WERI-Rb-1 (cell line): Measurements from ENCODE around the gene DCUN1D3.

ENCODE experiments used
- DNase-seq: peaks from one replicate; pipeline ENCODE4 v3.0.0-alpha.2; 2020
- H3K27ac ChIP-seq: fragments of 250-450 bp; sonication (Bioruptor Pico); 2 replicates; pipeline ENCODE4 v1.5.1; 2020; ENCODE audit warnings: mild to moderate bottlenecking, moderate library complexity
- H3K27me3 ChIP-seq: fragments of 250-450 bp; sonication (Bioruptor Pico); 2 replicates; pipeline ENCODE4 v1.5.1; 2021; ENCODE audit warnings: mild to moderate bottlenecking, low read depth, moderate library complexity; ENCODE audit not compliant: insufficient read depth, severe bottlenecking
- H3K36me3 ChIP-seq: fragments of 250-450 bp; sonication (Bioruptor Pico); 2 replicates; pipeline ENCODE4 v1.5.1; 2020; ENCODE audit warnings: mild to moderate bottlenecking, moderate library complexity
- H3K4me3 ChIP-seq: 2 replicates; pipeline ENCODE4 v1.5.1; 2011; ENCODE audit warnings: low read depth, mild to moderate bottlenecking, control low read depth, low read length
- H3K9me3 ChIP-seq: fragments of 250-450 bp; sonication (Bioruptor Pico); 2 replicates; pipeline ENCODE4 v1.5.1; 2021; ENCODE audit warnings: mild to moderate bottlenecking, moderate library complexity; ENCODE audit not compliant: severe bottlenecking
- TF ChIP-seq, protein P1 (sequence below): IDR thresholded peaks from 2 replicates; pipeline ENCODE4 v1.5.1; 2011; ENCODE audit warnings: low read depth, mild to moderate bottlenecking, control low read depth, inconsistent platforms, low read length

Gene DCUN1D3

GRCh38 chr16:20830372-20830771, 69.8 kb downstream of the DCUN1D3 start:
- Histone ChIP-seq H3K27me3 (no peaks in the 10 kb centered on the region), H3K36me3 (peaks cover 58% of the 10 kb centered on the region), H3K27ac (no peak overlapping the region), H3K9me3 (no peaks in the 10 kb centered on the region), H3K4me3 (no peak overlapping the region)
- TF ChIP-seq, protein P1, sequence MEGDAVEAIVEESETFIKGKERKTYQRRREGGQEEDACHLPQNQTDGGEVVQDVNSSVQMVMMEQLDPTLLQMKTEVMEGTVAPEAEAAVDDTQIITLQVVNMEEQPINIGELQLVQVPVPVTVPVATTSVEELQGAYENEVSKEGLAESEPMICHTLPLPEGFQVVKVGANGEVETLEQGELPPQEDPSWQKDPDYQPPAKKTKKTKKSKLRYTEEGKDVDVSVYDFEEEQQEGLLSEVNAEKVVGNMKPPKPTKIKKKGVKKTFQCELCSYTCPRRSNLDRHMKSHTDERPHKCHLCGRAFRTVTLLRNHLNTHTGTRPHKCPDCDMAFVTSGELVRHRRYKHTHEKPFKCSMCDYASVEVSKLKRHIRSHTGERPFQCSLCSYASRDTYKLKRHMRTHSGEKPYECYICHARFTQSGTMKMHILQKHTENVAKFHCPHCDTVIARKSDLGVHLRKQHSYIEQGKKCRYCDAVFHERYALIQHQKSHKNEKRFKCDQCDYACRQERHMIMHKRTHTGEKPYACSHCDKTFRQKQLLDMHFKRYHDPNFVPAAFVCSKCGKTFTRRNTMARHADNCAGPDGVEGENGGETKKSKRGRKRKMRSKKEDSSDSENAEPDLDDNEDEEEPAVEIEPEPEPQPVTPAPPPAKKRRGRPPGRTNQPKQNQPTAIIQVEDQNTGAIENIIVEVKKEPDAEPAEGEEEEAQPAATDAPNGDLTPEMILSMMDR: no peak
- no peak for DNase-seq

DNA sequence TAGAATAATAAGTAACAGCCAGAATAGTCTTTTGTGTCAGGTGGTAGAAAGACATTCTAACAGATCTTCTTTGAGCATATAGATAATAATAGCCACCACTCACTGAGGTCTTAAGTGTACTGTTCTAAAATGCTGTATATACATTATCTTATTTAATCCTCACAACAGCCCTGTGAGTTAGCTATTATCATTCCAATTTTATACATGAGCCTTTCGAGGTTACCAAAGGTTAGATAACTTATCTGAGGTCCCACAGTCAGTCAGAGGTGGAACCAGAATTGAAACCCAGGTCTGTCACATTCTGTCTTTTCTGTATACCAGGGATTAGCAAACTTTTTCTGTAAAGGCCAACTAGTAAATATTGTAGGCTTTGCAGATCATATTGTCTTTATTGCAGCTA, 70.6 kb downstream of the DCUN1D3 start:
- Histone ChIP-seq H3K9me3 (no peaks in the 10 kb centered on the region), H3K4me3 (no peak overlapping the region), H3K36me3 (peaks cover 51% of the 10 kb centered on the region), H3K27ac (no peak overlapping the region), H3K27me3 (no peaks in the 10 kb centered on the region)
- TF ChIP-seq, protein P1: no peak
- DNase-seq: no peak

DNA sequence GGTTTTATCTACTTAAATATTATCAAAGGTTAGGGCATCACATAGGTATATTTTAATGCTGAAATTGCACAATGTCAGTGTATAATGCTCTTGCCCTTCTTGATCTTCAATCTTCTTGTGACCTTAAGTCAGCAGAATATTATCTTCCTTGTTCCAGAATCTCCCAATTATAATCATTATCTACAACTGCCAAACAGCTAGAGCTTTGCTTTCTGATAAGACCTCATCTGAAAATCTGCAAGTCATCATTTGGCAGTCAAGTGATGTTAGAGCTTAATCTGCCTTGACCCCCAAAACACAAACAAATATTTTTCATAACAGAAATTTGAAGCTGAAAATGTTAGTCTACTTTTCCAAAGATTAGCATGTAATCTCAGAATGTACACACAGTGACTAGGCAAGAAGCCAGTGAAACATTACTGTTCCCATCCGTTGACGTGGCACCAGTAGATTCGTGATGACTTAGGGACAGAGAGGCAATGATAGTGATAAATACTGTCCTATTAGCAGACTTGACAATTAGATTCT, 74.1 kb downstream of the DCUN1D3 start:
- DNase-seq: no peak
- Histone ChIP-seq H3K4me3 (no peak overlapping the region), H3K9me3 (no peaks in the 10 kb centered on the region), H3K27ac (no peak overlapping the region), H3K27me3 (no peaks in the 10 kb centered on the region), H3K36me3 (peaks cover 60% of the 10 kb centered on the region)
- TF ChIP-seq, protein P1: no peak

DNA sequence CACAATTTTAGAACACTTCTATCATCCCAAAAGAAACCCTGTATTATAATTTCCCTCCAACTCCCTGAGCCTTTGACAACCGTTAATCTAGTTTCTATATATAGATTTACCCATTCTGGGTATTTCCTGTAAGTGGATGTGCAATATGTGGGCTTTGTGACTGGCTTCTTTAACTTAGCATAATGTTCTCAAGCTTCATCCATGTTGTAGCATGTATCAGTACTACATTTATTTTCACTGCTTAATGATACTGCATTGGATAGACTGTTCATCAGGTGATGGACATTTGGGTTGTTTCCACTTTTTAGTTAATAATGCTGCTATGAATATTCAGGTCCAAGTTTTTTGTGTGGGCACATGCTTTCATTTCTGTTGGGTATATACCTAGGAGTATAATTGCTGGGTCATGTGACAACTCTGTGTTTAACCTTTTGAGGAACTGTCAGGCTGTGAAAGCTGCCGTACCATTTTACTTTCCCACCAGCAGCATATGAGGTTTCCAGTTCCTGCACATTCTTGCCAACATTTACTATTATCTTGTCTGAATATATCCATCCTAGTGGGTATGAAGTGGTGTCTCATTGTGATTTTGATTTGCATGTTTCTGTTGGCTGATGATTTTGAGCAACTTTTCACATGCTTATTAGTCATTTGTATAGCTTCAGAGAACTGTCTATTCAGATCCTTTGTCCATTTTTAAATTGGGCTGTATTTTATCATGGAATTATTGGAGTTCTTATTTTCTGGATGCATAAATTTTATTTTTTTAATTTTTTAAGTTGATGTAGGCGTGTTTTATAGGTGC, 77.4 kb downstream of the DCUN1D3 start:
- Histone ChIP-seq H3K9me3 (no peaks in the 10 kb centered on the region), H3K36me3 (peaks cover 62% of the 10 kb centered on the region), H3K27ac (no peak overlapping the region), H3K27me3 (no peaks in the 10 kb centered on the region), H3K4me3 (no peak overlapping the region)
- DNase-seq: no peak
- TF ChIP-seq, protein P1: no peak

GRCh38 chr16:20821682-20822081, 78.5 kb downstream of the DCUN1D3 start:
- TF ChIP-seq, protein P1: no peak
- H3K4me3 ChIP-seq: no peak overlapping the region
- H3K27ac ChIP-seq: no peak overlapping the region
- no peaks in the 10 kb centered on the region for H3K9me3 ChIP-seq
- no peaks in the 10 kb centered on the region for H3K27me3 ChIP-seq
- peaks cover 64% of the 10 kb centered on the region for H3K36me3 ChIP-seq
- no peak for DNase-seq
